ENCODE results near the gene YTHDC1. TPM values are rescaled to one million over a fixed set of nuclear protein-coding genes. Genes with fewer than 3 reads are reported as not detected.

The YTHDC1 gene
- total RNA-seq, 1 donor from 2014 or later: 94.3 TPM

DNA sequence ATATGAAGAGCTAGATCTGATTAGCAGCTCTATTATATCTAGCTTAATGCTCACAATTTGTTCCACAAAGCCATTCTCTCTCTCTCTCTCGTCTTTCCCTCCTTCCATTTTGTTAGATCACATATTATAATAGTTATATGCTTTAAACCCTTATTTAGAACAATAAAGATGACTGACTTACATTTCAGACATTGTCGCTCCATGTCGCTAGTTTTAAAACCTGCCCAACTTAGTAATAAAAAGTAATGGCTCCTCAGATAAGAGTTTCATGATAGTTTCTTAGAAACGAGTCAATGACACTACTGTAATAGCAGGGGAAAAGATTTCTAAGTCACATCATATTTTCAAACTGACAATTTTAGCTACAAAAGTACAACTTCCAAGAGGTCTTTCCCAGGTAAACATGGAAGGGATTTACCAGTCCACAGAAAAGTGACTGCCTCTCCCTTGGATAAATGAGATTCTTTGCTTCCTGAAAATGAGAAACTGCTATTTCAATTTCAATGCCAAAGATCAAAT, 38.5 kb upstream of the YTHDC1 start:
- no peak for ATAC-seq

DNA sequence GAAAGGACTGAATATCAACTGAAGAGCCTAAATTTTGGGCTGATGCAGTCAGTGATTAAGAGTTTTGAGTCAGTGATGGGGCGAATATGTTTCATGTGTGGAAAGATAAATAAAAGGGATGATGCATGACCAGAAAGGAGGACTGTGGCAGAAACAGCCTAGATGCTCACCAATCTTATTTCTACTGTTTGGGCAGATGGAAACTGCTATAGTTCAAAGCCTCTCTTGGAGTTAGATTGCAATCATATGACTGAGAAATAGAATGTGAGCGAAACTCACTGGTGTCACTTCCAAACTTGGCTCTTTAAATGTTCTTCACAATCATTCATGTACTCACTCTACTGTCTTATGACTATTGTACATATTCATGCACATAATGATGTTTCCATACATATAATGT, 35.4 kb upstream of the YTHDC1 start:
- DNase-seq: no peak
- H3K27ac ChIP-seq: no peak overlapping the region
- no peaks in the 10 kb centered on the region for H3K4me1 ChIP-seq
- no peak for ATAC-seq
- H3K9me3 ChIP-seq: no peaks in the 10 kb centered on the region
- H3K36me3 ChIP-seq: no peaks in the 10 kb centered on the region
- TF ChIP-seq, protein P1, sequence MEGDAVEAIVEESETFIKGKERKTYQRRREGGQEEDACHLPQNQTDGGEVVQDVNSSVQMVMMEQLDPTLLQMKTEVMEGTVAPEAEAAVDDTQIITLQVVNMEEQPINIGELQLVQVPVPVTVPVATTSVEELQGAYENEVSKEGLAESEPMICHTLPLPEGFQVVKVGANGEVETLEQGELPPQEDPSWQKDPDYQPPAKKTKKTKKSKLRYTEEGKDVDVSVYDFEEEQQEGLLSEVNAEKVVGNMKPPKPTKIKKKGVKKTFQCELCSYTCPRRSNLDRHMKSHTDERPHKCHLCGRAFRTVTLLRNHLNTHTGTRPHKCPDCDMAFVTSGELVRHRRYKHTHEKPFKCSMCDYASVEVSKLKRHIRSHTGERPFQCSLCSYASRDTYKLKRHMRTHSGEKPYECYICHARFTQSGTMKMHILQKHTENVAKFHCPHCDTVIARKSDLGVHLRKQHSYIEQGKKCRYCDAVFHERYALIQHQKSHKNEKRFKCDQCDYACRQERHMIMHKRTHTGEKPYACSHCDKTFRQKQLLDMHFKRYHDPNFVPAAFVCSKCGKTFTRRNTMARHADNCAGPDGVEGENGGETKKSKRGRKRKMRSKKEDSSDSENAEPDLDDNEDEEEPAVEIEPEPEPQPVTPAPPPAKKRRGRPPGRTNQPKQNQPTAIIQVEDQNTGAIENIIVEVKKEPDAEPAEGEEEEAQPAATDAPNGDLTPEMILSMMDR (IDR thresholded peaks at IDR 0.05): no peak
- peaks cover 4% of the 10 kb centered on the region for H3K27me3 ChIP-seq
- no peak overlapping the region for H3K4me3 ChIP-seq
- intact Hi-C loops (cut with DNase I): no loop called here

More for the DNA sequence above, 38.5 kb upstream of the YTHDC1 start:
- H3K27ac ChIP-seq: no peak overlapping the region
- no peak for DNase-seq
- H3K4me1 ChIP-seq: no peaks in the 10 kb centered on the region
- intact Hi-C loops (cut with DNase I): no loop called here
- no peaks in the 10 kb centered on the region for H3K27me3 ChIP-seq
- no peaks in the 10 kb centered on the region for H3K9me3 ChIP-seq
- no peak overlapping the region for H3K4me3 ChIP-seq
- TF ChIP-seq, protein P1 (IDR thresholded peaks at IDR 0.05): no peak
- no peaks in the 10 kb centered on the region for H3K36me3 ChIP-seq

DNA sequence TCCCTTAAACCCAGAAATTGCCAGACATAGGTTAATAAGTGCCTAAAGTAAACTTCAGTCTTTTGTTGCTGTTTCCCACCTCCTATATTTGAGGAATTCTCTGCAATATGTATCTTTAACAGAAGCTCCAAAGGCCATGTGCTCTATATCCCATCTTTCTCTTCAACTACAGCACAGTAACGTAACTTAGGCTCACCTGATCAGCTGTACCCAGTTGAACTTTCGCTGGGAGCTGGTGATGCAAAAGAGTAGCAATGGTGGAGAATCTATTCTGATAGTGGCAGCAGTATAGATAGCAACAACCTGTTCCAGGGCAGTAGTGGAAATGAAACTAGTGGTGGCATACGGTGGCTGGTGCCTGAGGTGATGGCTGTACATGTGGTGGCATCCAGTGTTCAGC, 33.2 kb upstream of the YTHDC1 start:
- Histone ChIP-seq H3K27me3 (peaks cover 4% of the 10 kb centered on the region), H3K27ac (no peak overlapping the region), H3K36me3 (no peaks in the 10 kb centered on the region), H3K4me1 (no peaks in the 10 kb centered on the region), H3K9me3 (no peaks in the 10 kb centered on the region), H3K4me3 (no peak overlapping the region)
- intact Hi-C loops (cut with DNase I): no loop called here
- no peak for ATAC-seq
- no peak for DNase-seq
- TF ChIP-seq, protein P1 (IDR thresholded peaks at IDR 0.05): no peak

DNA sequence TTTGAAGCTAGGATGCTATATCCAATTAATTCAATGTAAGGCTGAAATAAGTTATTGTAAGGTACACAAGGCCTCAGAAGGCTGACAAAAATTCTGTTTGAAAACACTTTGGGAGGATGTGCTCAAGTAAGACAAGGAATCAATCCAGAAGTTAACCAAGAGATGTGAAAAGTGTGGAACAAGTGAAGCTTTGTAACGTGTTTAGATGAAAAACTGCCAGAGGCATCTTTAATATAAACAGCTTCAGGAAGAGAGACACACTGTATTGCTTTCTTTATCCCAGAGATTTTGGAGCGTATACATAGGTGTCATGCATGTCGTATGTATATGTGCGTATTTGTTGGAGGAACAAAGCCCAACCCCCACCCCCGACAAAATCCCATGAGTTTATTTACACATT, 28.3 kb upstream of the YTHDC1 start:
- Histone ChIP-seq H3K4me3 (no peak overlapping the region), H3K36me3 (no peaks in the 10 kb centered on the region), H3K4me1 (peaks cover 4% of the 10 kb centered on the region), H3K27ac (no peak overlapping the region), H3K9me3 (no peaks in the 10 kb centered on the region), H3K27me3 (peaks cover 9% of the 10 kb centered on the region)
- ATAC-seq (no peak), DNase-seq (no peak)
- TF ChIP-seq, protein P1 (IDR thresholded peaks at IDR 0.05): no peak
- intact Hi-C loops (cut with DNase I): loop anchor here (10.0 kb wide), 1 partner anchor 103 kb away; no protein-coding TSS in a partner anchor

DNA sequence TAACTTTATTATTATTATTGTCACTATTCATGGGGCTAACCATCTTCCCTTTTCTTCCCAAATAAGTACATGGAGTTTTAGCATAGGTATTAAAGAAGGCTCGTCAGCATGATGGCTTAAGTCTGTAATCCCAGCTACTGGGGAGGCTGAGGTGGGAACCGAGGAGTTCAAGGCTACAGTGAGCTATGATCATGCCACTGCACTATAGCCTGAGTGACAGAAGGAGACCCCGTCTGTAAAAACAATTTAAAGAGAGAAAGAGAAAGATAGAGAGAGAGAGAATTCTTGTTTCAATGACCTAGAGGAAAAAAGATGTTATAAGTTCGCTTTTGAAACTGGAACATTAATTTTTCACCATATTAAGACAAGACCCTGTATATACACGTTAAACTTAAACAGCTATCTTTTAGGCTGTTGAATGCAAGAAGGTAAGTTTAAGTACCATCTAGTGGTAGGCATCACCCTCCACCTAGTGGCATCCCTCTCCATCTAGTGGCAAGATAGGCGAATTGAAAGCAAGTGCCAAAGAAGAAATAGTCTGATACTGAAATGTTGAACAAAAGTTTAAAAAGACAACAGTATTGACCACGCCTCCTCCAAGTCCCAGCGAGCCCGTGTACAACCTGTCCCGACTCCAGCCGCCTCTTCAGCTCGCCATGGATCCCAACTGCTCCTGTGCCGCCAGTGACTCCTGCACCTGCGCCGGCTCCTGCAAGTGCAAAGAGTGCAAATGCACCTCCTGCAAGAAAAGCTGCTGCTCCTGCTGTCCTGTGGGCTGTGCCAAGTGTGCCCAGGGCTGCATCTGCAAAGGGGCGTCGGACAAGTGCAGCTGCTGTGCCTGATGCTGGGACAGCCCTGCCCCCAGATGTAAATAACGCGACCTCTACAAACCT, 26.0 kb upstream of the YTHDC1 start:
- H3K4me1 ChIP-seq: peaks cover 4% of the 10 kb centered on the region
- H3K27ac ChIP-seq: no peak overlapping the region
- DNase-seq: peak; percentile 66
- ATAC-seq: peak; percentile 92
- H3K27me3 ChIP-seq: peaks cover 6% of the 10 kb centered on the region
- H3K4me3 ChIP-seq: peak overlapping the region; percentile 11
- H3K9me3 ChIP-seq: no peaks in the 10 kb centered on the region
- intact Hi-C loops (cut with DNase I): loop anchor here (10.0 kb wide), 1 partner anchor 101 kb away; no protein-coding TSS in a partner anchor
- no peaks in the 10 kb centered on the region for H3K36me3 ChIP-seq
- TF ChIP-seq, protein P1 (IDR thresholded peaks at IDR 0.05): peak; percentile 82
